ENCODE results near the gene PLCB1.
A peak's percentile ranks its signal among the peaks of the same experiment; 100 is the strongest.
"Not testable (repeated sequence)": the region's sequence is repeated elsewhere in the genome, so short reads cannot be mapped to it uniquely, and the experiment has no call there.

PLCB1 gene

GRCh38 chr20:8097307-8097706, 34.8 kb upstream of the PLCB1 start:
- no peak for TF ChIP-seq ZFX (IDR thresholded peaks at IDR 0.05)
- TF ChIP-seq, protein P1, sequence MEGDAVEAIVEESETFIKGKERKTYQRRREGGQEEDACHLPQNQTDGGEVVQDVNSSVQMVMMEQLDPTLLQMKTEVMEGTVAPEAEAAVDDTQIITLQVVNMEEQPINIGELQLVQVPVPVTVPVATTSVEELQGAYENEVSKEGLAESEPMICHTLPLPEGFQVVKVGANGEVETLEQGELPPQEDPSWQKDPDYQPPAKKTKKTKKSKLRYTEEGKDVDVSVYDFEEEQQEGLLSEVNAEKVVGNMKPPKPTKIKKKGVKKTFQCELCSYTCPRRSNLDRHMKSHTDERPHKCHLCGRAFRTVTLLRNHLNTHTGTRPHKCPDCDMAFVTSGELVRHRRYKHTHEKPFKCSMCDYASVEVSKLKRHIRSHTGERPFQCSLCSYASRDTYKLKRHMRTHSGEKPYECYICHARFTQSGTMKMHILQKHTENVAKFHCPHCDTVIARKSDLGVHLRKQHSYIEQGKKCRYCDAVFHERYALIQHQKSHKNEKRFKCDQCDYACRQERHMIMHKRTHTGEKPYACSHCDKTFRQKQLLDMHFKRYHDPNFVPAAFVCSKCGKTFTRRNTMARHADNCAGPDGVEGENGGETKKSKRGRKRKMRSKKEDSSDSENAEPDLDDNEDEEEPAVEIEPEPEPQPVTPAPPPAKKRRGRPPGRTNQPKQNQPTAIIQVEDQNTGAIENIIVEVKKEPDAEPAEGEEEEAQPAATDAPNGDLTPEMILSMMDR (conservative IDR thresholded peaks at IDR 0.05): no peak

GRCh38 chr20:8104252-8104651, 27.8 kb upstream of the PLCB1 start:
- no peak overlapping the region for H3K27ac ChIP-seq
- TF ChIP-seq ZFX (IDR thresholded peaks at IDR 0.05): no peak
- TF ChIP-seq, protein P1 (conservative IDR thresholded peaks at IDR 0.05): no peak

More at GRCh38 chr20:8097307-8097706, 34.8 kb upstream of the PLCB1 start:
- H3K27ac ChIP-seq: no peak overlapping the region

DNA sequence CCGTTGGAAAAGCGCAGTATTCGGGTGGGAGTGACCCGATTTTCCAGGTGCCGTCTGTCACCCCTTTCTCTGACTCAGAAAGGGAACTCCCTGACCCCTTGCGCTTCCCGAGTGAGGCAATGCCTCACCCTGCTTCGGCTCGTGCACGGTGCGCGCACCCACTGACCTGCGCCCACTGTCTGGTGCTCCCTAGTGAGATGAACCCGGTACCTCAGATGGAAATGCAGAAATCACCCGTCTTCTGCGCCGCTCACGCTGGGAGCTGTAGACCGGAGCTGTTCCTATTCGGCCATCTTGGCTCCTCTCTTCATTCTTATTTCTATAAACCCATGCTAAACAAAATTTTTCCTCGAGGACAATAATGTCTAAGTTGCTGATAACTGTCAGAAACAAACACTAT, 17.5 kb upstream of the PLCB1 start:
- not testable (repeated sequence) for H3K27ac ChIP-seq

- no peak overlapping the region for H3K27ac ChIP-seq
- no peak for TF ChIP-seq ZFX (IDR thresholded peaks at IDR 0.05)
- TF ChIP-seq, protein P1 (conservative IDR thresholded peaks at IDR 0.05): no peak
These were observed 16.6 kb upstream of the PLCB1 start for GRCh38 chr20:8115436-8115835.

DNA sequence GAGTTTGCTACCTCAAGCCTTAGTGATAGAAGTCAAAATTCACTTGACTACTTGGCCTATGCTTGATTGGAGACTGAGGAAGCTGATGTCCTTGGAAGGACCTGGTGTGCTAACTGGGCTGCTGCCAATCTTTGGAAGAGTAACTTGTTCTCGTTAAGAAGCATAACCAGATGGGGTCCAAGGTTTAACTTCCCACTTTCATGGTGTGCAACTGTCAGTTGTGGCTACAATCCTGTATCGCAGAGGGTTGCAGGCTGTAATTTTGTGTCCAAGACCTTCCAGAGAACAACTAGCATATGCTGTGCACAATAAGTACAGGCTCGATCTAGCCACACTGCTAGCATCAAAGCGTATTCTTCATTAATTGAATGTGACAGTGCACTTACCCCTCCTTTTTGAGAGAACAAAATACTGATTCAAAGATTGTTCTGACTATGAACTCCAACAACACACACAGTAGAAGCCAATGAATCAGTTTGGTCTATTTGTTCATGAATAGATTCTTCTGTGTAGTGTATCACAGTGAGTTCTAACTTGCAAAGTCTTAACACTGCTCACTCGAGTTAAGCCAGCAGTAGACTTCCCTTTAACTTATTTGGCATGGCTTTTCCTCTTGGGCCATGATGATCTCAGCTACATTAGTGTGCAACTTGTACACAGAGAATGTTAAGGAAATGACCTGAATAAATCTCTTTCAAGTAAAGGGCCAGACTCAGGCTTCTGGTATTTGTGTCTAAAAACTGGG, 15.8 kb upstream of the PLCB1 start:
- TF ChIP-seq, protein P1 (conservative IDR thresholded peaks at IDR 0.05): no peak
- no peak for TF ChIP-seq ZFX (IDR thresholded peaks at IDR 0.05)
- H3K27ac ChIP-seq: no peak overlapping the region

DNA sequence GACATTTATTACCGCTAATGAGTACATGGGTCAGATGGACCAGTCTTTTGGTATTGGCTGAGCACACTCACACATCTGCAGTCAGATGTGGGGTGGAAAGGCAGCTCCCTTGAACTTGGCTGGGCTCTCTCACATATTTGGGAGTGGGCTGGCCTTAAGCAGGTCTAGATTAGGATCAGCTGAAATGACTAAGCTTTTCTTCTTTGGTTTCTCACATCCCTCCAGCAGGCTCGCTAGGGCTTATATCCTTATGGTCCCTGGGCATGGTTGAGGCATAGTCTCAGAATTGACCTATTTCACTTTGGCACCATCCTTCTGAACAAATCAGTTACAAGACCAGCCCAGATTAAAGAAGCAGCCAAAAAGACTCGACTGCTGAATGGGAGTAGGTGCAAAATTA, 14.4 kb upstream of the PLCB1 start:
- H3K27ac ChIP-seq: peak overlapping the region; percentile 33; the same call in 1 of the 2 replicates
- TF ChIP-seq ZFX (IDR thresholded peaks at IDR 0.05): no peak
- TF ChIP-seq, protein P1 (conservative IDR thresholded peaks at IDR 0.05): no peak

- TF ChIP-seq, protein P1 (conservative IDR thresholded peaks at IDR 0.05): no peak
- no peak for TF ChIP-seq ZFX (IDR thresholded peaks at IDR 0.05)
- peak overlapping the region; percentile 33; the same call in 1 of the 2 replicates for H3K27ac ChIP-seq
These were observed 14.0 kb upstream of the PLCB1 start for GRCh38 chr20:8118039-8118438.

- H3K27ac ChIP-seq: no peak overlapping the region
- TF ChIP-seq, protein P1 (conservative IDR thresholded peaks at IDR 0.05): no peak
- no peak for TF ChIP-seq ZFX (IDR thresholded peaks at IDR 0.05)
These were observed 13.3 kb upstream of the PLCB1 start for GRCh38 chr20:8118760-8119159.
